OCI-LY7 (cell line): Measurements from ENCODE around the gene FOS.

ENCODE experiments used
- EZH2phosphoT487 ChIP-seq: fragments of 200-600 bp; sonication (generic); IDR thresholded peaks from 2 replicates; pipeline ENCODE4 v1.6.1; 2018; ENCODE audit warnings: low read depth, borderline replicate concordance, mild to moderate bottlenecking, mixed run types, antibody characterized with exemption, low read length, moderate library complexity, mixed read lengths
- TF ChIP-seq, protein P1 (sequence below): fragments of 200-600 bp; sonication (generic); conservative IDR thresholded peaks from 2 replicates; pipeline ENCODE4 v1.5.1; 2014; ENCODE audit warnings: mild to moderate bottlenecking, antibody characterized with exemption, low read length, moderate library complexity, mixed read lengths

DNA sequence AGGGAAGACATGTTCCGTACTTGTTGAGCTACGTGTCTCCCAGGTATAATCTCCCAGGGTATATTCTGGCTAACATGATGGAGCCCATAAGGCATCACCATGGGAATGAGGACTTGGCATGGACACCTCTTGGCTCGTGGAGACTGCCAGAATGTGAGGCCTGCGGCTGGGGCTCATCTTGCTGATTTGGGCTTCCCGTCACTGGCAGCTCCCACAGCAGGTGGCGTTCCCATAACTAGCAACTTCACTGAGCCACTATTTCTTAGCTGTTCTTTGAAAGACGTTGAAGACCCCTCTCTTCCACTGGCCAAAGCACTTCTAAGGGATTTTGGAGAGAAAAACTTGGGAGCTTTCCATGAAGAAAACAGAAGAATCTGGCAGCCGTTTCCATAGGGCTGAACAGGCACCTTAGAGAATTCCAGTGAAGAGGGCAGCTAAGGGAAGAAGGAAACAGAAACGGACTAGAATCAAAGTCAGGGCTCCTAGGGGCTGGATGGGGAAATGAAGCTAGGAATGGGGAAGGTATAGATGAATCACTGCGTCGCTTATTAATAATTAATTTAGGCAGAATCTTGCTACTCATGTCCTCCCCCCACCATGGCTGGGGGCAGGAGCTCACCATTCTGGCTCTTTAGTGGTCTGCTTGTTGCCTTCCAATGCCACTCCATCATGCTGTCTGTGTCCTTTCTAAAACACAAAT is 39.7 kb upstream of the FOS start:
- TF ChIP-seq, protein P1, sequence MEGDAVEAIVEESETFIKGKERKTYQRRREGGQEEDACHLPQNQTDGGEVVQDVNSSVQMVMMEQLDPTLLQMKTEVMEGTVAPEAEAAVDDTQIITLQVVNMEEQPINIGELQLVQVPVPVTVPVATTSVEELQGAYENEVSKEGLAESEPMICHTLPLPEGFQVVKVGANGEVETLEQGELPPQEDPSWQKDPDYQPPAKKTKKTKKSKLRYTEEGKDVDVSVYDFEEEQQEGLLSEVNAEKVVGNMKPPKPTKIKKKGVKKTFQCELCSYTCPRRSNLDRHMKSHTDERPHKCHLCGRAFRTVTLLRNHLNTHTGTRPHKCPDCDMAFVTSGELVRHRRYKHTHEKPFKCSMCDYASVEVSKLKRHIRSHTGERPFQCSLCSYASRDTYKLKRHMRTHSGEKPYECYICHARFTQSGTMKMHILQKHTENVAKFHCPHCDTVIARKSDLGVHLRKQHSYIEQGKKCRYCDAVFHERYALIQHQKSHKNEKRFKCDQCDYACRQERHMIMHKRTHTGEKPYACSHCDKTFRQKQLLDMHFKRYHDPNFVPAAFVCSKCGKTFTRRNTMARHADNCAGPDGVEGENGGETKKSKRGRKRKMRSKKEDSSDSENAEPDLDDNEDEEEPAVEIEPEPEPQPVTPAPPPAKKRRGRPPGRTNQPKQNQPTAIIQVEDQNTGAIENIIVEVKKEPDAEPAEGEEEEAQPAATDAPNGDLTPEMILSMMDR, result no peak
- no peak for TF ChIP-seq EZH2phosphoT487
